Measurements from ENCODE around the gene SMIM35.
A peak's percentile ranks its signal among the peaks of the same experiment; 100 is the strongest.

The SMIM35 gene

GRCh38 chr11:117989351-117990102 is 97.2 kb downstream of the SMIM35 start:
- ATAC-seq: no peak
- TF ChIP-seq, protein P1, sequence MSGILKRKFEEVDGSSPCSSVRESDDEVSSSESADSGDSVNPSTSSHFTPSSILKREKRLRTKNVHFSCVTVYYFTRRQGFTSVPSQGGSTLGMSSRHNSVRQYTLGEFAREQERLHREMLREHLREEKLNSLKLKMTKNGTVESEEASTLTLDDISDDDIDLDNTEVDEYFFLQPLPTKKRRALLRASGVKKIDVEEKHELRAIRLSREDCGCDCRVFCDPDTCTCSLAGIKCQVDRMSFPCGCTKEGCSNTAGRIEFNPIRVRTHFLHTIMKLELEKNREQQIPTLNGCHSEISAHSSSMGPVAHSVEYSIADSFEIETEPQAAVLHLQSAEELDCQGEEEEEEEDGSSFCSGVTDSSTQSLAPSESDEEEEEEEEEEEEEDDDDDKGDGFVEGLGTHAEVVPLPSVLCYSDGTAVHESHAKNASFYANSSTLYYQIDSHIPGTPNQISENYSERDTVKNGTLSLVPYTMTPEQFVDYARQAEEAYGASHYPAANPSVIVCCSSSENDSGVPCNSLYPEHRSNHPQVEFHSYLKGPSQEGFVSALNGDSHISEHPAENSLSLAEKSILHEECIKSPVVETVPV (CRISPR knock-in tag; IDR thresholded peaks at IDR 0.05): no peak
- no peak for TF ChIP-seq POU6F1 (CRISPR knock-in tag; IDR thresholded peaks at IDR 0.05; ENCODE audit: borderline replicate concordance, low read depth)
- no peak for TF ChIP-seq BACH2 (CRISPR knock-in tag; IDR thresholded peaks at IDR 0.05; ENCODE audit: borderline replicate concordance)
- TF ChIP-seq RARB (CRISPR knock-in tag; IDR thresholded peaks at IDR 0.05): no peak
- no peak for TF ChIP-seq ESRRG (CRISPR knock-in tag; IDR thresholded peaks at IDR 0.05)
- TF ChIP-seq CSDC2 (CRISPR knock-in tag; IDR thresholded peaks at IDR 0.05): no peak
- TF ChIP-seq, protein P2, sequence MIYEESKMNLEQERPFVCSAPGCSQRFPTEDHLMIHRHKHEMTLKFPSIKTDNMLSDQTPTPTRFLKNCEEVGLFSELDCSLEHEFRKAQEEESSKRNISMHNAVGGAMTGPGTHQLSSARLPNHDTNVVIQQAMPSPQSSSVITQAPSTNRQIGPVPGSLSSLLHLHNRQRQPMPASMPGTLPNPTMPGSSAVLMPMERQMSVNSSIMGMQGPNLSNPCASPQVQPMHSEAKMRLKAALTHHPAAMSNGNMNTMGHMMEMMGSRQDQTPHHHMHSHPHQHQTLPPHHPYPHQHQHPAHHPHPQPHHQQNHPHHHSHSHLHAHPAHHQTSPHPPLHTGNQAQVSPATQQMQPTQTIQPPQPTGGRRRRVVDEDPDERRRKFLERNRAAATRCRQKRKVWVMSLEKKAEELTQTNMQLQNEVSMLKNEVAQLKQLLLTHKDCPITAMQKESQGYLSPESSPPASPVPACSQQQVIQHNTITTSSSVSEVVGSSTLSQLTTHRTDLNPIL (CRISPR knock-in tag; IDR thresholded peaks at IDR 0.05; ENCODE audit: low read depth): no peak
- no peak for TF ChIP-seq ARNTL (CRISPR knock-in tag; IDR thresholded peaks at IDR 0.05; ENCODE audit: borderline replicate concordance, low read depth)
- no peak for TF ChIP-seq ZFP3 (CRISPR knock-in tag; IDR thresholded peaks at IDR 0.05)
- no peak for TF ChIP-seq ZNF565 (CRISPR knock-in tag; conservative IDR thresholded peaks at IDR 0.05; ENCODE audit: low read depth)
- TF ChIP-seq TOX (CRISPR knock-in tag; IDR thresholded peaks at IDR 0.05; ENCODE audit: borderline replicate concordance): no peak
- TF ChIP-seq ZC3H10 (CRISPR knock-in tag; IDR thresholded peaks at IDR 0.05): no peak
- TF ChIP-seq TCF4 (CRISPR knock-in tag; IDR thresholded peaks at IDR 0.05; ENCODE audit: borderline replicate concordance): no peak
- TF ChIP-seq SNAI2 (CRISPR knock-in tag; IDR thresholded peaks at IDR 0.05): no peak
- TF ChIP-seq TSHZ2 (CRISPR knock-in tag; IDR thresholded peaks at IDR 0.05): no peak
- no peak for TF ChIP-seq GLIS3 (CRISPR knock-in tag; IDR thresholded peaks at IDR 0.05)
- no peak for TF ChIP-seq OSR1 (CRISPR knock-in tag; IDR thresholded peaks at IDR 0.05)
- TF ChIP-seq PPARA (CRISPR knock-in tag; IDR thresholded peaks at IDR 0.05; ENCODE audit: borderline replicate concordance): no peak
- no peak for TF ChIP-seq ISL1 (CRISPR knock-in tag; IDR thresholded peaks at IDR 0.05)
- no peak for TF ChIP-seq ZNF70 (CRISPR knock-in tag; IDR thresholded peaks at IDR 0.05)

- TF ChIP-seq ARNTL (CRISPR knock-in tag; IDR thresholded peaks at IDR 0.05; ENCODE audit: borderline replicate concordance, low read depth): no peak
- ATAC-seq: no peak
These were observed 99.7 kb downstream of the SMIM35 start for GRCh38 chr11:117986981-117987574.

DNA sequence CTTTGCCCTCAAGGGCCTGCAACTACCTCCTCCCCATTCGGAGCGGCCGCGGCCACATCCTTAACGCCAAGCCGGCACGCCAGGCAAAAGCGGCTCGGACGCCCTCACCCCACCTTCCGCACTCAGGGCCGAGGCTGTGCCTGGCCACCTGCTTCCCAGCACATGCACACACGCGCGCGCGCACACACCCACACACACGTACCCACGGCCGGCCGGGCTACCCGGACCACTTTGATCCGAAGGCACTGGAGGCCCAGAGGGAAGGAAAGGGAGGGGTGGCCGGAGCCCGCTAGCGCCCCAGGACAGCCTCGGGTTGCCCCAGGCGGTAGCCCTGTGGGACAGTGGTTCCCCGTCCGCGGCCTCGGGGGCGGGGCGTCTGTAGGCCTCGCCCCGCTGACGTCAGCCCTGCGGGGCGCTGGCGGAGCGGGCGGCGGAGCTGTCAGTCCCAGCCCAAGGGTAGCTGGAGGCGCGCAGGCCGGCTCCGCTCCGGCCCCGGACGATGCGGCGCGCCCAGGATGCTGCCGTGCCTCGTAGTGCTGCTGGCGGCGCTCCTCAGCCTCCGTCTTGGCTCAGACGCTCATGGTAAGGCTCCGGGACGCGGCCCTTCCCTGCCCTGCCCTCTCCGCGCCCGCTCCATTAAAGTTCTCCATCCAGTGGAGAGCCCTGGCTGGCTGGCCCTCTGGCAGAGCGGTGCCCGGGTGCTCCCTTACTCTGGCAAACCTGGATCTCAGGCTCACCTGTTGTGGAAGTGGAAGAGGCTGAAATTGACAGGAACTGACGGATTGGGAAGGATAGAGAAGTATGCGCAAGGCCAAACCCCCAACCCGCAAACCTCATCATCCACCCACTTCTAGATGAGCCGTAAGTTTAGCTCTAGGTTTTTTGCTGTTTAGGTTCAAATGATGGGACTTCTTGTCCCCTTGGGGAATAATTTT is 100.5 kb downstream of the SMIM35 start, which contains the start of gene IL10RA:
IL10RA (plus strand) TSS at position 442 of the 935 bp plus-strand sequence; CDS start at position 516, 74 bp downstream.
- ATAC-seq: peak; percentile 94
- TF ChIP-seq ZFP30 (CRISPR knock-in tag; IDR thresholded peaks at IDR 0.05) (no peak), ZFP3 (CRISPR knock-in tag; IDR thresholded peaks at IDR 0.05) (no peak), ZNF565 (CRISPR knock-in tag; conservative IDR thresholded peaks at IDR 0.05; ENCODE audit: low read depth) (no peak), BACH2 (CRISPR knock-in tag; IDR thresholded peaks at IDR 0.05; ENCODE audit: borderline replicate concordance) (no peak), ZC3H10 (CRISPR knock-in tag; IDR thresholded peaks at IDR 0.05) (no peak), TOX (CRISPR knock-in tag; IDR thresholded peaks at IDR 0.05; ENCODE audit: borderline replicate concordance) (no peak), SNAI2 (CRISPR knock-in tag; IDR thresholded peaks at IDR 0.05) (no peak), ZNF70 (CRISPR knock-in tag; IDR thresholded peaks at IDR 0.05) (no peak), TCF4 (CRISPR knock-in tag; IDR thresholded peaks at IDR 0.05; ENCODE audit: borderline replicate concordance) (no peak), ESRRG (CRISPR knock-in tag; IDR thresholded peaks at IDR 0.05) (no peak), ARNTL (CRISPR knock-in tag; IDR thresholded peaks at IDR 0.05; ENCODE audit: borderline replicate concordance, low read depth) (no peak), RARB (CRISPR knock-in tag; IDR thresholded peaks at IDR 0.05) (no peak)
- TF ChIP-seq, protein P2 (CRISPR knock-in tag; IDR thresholded peaks at IDR 0.05; ENCODE audit: low read depth): no peak
- TF ChIP-seq, protein P1 (CRISPR knock-in tag; IDR thresholded peaks at IDR 0.05): no peak

All from SK-N-SH treated with all-trans-retinoic acid at 6 μM for 48 hours (cell line).